CD14-positive monocyte (primary cell): ENCODE data around the gene ENKD1. TPM values are rescaled to one million over a fixed set of nuclear protein-coding genes. Genes with fewer than 3 reads are reported as not detected.

Source experiments
- DNase-seq, 3 donors: peaks; one replicate each; pipeline ENCODE4 v3.0.0-alpha.2; 2011 to 2022
- H2AFZ ChIP-seq: 2 replicates; pipeline ENCODE4 v1.6.0; 2012; ENCODE audit warnings: mild to moderate bottlenecking, low read depth, low read length, inconsistent platforms; ENCODE audit not compliant: insufficient read depth, poor library complexity, severe bottlenecking
- H3K27ac ChIP-seq, 2 donors: 1 replicate in 1 of 2; 2 replicates in 1 of 2; pipeline ENCODE4 v1.5.1; 2012 to 2013; ENCODE audit warnings: low read length in 2 of 2, control low read depth in 1 of 2, inconsistent platforms in 1 of 2, low read depth in 1 of 2, mild to moderate bottlenecking in 1 of 2
- H3K27me3 ChIP-seq, 2 donors: one replicate each; pipeline versions ENCODE4 v1.6.0 to v1.6.1; 2011 to 2013; ENCODE audit warnings: low read length in 2 of 2; ENCODE audit not compliant: control insufficient read depth in 2 of 2, insufficient read depth in 2 of 2
- H3K36me3 ChIP-seq, 2 donors: replicated peaks in 1 of 2; 1 replicate in 1 of 2; 2 replicates in 1 of 2; pipeline versions ENCODE4 v1.5.1 to v1.6.1; 2012 to 2013; ENCODE audit warnings: low read length in 2 of 2, control low read depth in 1 of 2, inconsistent platforms in 1 of 2, mild to moderate bottlenecking in 1 of 2; ENCODE audit not compliant: insufficient read depth in 2 of 2, control insufficient read depth in 1 of 2
- H3K4me1 ChIP-seq, 2 donors: 1 replicate in 1 of 2; 2 replicates in 1 of 2; pipeline versions ENCODE4 v1.5.1 to v1.6.1; 2012 to 2013; ENCODE audit warnings: low read length in 2 of 2, control low read depth in 1 of 2, inconsistent platforms in 1 of 2, mild to moderate bottlenecking in 1 of 2, moderate library complexity in 1 of 2; ENCODE audit not compliant: insufficient read depth in 2 of 2, control insufficient read depth in 1 of 2
- H3K4me2 ChIP-seq: replicated peaks from 2 replicates; pipeline ENCODE3; 2012; ENCODE audit warnings: low read length, moderate library complexity, mild to moderate bottlenecking; ENCODE audit not compliant: poor library complexity, severe bottlenecking; ENCODE audit errors: extremely low read depth
- H3K4me3 ChIP-seq, 3 experiments: fragments of 200-600 bp in 1 of 3; sonication (generic) in 1 of 3; replicated peaks in 1 of 3; 1 replicate in 2 of 3; 2 replicates in 1 of 3; pipeline ENCODE4 v1.5.1; 2011 to 2013; ENCODE audit warnings: low read length in 3 of 3, mild to moderate bottlenecking in 3 of 3, control low read depth in 2 of 3, low read depth in 2 of 3, inconsistent platforms in 1 of 3, moderate library complexity in 1 of 3
- H3K79me2 ChIP-seq: 2 replicates; pipeline ENCODE4 v1.6.0; 2012; ENCODE audit warnings: mild to moderate bottlenecking, control low read depth, inconsistent platforms, low read length, moderate library complexity; ENCODE audit not compliant: insufficient read depth
- H3K9ac ChIP-seq: 2 replicates; pipeline ENCODE4 v1.6.0; 2017; ENCODE audit warnings: low read length, mild to moderate bottlenecking; ENCODE audit not compliant: insufficient read depth, poor library complexity, severe bottlenecking
- H3K9me3 ChIP-seq, 2 donors: replicated peaks in 1 of 2; 1 replicate in 1 of 2; 2 replicates in 1 of 2; pipeline versions ENCODE4 v1.5.1 to v1.6.1; 2012 to 2013; ENCODE audit warnings: low read length in 2 of 2, control low read depth in 1 of 2; ENCODE audit not compliant: control insufficient read depth in 1 of 2, insufficient read depth in 1 of 2
- H4K20me1 ChIP-seq: 2 replicates; pipeline ENCODE4 v1.6.0; 2012; ENCODE audit warnings: mild to moderate bottlenecking, low read length, control low read depth, moderate library complexity; ENCODE audit not compliant: insufficient read depth
- H3K27ac Mint-ChIP-seq, 7 donors: one replicate each; pipeline ENCODE4 v1.8.0; 2020; ENCODE audit warnings: mild to moderate bottlenecking in 7 of 7, mixed read lengths in 7 of 7, moderate library complexity in 6 of 7, inconsistent platforms in 2 of 7
- H3K27me3 Mint-ChIP-seq, 3 donors: one replicate each; pipeline ENCODE4 v1.8.0; 2021 to 2022; ENCODE audit warnings: low read depth in 3 of 3, mild to moderate bottlenecking in 3 of 3, mixed read lengths in 3 of 3, moderate library complexity in 3 of 3, inconsistent platforms in 1 of 3
- H3K36me3 Mint-ChIP-seq, 2 donors: one replicate each; pipeline ENCODE4 v1.8.0; 2020; ENCODE audit warnings: mixed read lengths in 2 of 2, inconsistent platforms in 1 of 2, mild to moderate bottlenecking in 1 of 2
- H3K4me1 Mint-ChIP-seq: one replicate; pipeline ENCODE4 v1.8.0; 2020; ENCODE audit warnings: mild to moderate bottlenecking, mixed read lengths
- H3K4me3 Mint-ChIP-seq, 2 donors: one replicate each; pipeline ENCODE4 v1.8.0; 2020; ENCODE audit warnings: mild to moderate bottlenecking in 2 of 2, mixed read lengths in 2 of 2, moderate library complexity in 1 of 2
- H3K9me3 Mint-ChIP-seq, 7 donors: one replicate each; pipeline ENCODE4 v1.8.0; 2020 to 2022; ENCODE audit warnings: mixed read lengths in 7 of 7, mild to moderate bottlenecking in 6 of 7, moderate library complexity in 6 of 7, inconsistent platforms in 2 of 7
- CTCF ChIP-seq: fragments of 200-600 bp; IDR thresholded peaks from one replicate; pipeline ENCODE4 v1.8.0; 2022; ENCODE audit warnings: antibody characterized with exemption, mild to moderate bottlenecking
- WGBS: methylation state at CpG from one replicate; pipeline ENCODE4 v1.1.5; 2013; ENCODE audit warnings: missing lambda C conversion rate; ENCODE audit not compliant: insufficient coverage; 5-methylcytosine and 5-hydroxymethylcytosine counted together
- intact Hi-C, 2 donors: fragments of 100-400 bp; cut with micrococcal nuclease; formaldehyde crosslinking; loops; one replicate each; pipeline versions ENCODE4 v1.15.0 to v1.15.1; 2023
- polyA plus RNA-seq, 3 donors: library from polyadenylated mRNA; depleted of rRNA in 1 of 3; unstranded in 2 of 3; stranded (reverse) in 1 of 3; fragments of 300-500 nt in 2 of 3; fragments of >200 nt in 1 of 3; fragmentation: Illumina TruSeq in 2 of 3; gene quantifications; 1 replicate in 2 of 3; 2 replicates in 1 of 3; pipeline ENCODE4 v1.2.3, GENCODE V29; 2012 to 2021

Gene ENKD1
- polyA plus RNA-seq, 3 donors: 0.92 to 6.2 (median 3.2) TPM

- Histone ChIP-seq H3K4me1 (peaks cover 11 to 16% of the 10 kb centered on the region in 2 donors), H3K4me3 (no peak overlapping the region), H3K27me3 (no peaks in the 10 kb centered on the region), H3K9me3 (no peaks in the 10 kb centered on the region), H3K9ac (no peak overlapping the region), H3K27ac (no peak overlapping the region), H3K79me2 (peaks cover 8% of the 10 kb centered on the region), H3K4me2 (no peak overlapping the region), H2AFZ (no peak overlapping the region), H3K36me3 (peaks cover 0 to 4% of the 10 kb centered on the region in 2 donors), H4K20me1 (no peaks in the 10 kb centered on the region)
- no peak for DNase-seq
- WGBS: 94% methylated on average over 4 of the region's 4 CpGs
- H3K4me3 Mint-ChIP-seq: no peak overlapping the region
- peaks cover 7 to 14% of the 10 kb centered on the region in 2 donors for H3K36me3 Mint-ChIP-seq
- no peak overlapping the region for H3K27ac Mint-ChIP-seq
- TF ChIP-seq CTCF: no peak
- H3K4me1 Mint-ChIP-seq: peaks cover 12% of the 10 kb centered on the region
- H3K27me3 Mint-ChIP-seq: peaks cover 2 to 5% (median 3%) of the 10 kb centered on the region in 3 donors
- no peaks in the 10 kb centered on the region for H3K9me3 Mint-ChIP-seq
- intact Hi-C loops: loop anchor here in 1 of 2 donors (5.0 kb wide), 1 partner anchor 108 kb away; no protein-coding TSS in a partner anchor
Observed at GRCh38 chr16:67655363-67655762, 11.2 kb downstream of the ENKD1 start.

- Histone ChIP-seq H3K9ac (no peak overlapping the region), H3K27me3 (no peaks in the 10 kb centered on the region), H3K4me3 (no peak overlapping the region), H3K27ac (no peak overlapping the region), H3K36me3 (peaks cover 0 to 4% of the 10 kb centered on the region in 2 donors), H3K4me1 (peaks cover 8 to 11% of the 10 kb centered on the region in 2 donors), H2AFZ (no peak overlapping the region), H3K79me2 (peaks cover 5% of the 10 kb centered on the region), H3K4me2 (no peak overlapping the region), H3K9me3 (no peaks in the 10 kb centered on the region), H4K20me1 (no peaks in the 10 kb centered on the region)
- peak in 1 of 3 donors; percentile 4 for DNase-seq
- no peak for TF ChIP-seq CTCF
- 95% methylated on average over 26 of the region's 30 CpGs for WGBS
- Mint-ChIP-seq H3K27me3 (peaks cover 2 to 5% (median 5%) of the 10 kb centered on the region in 3 donors), H3K36me3 (peaks cover 7 to 14% of the 10 kb centered on the region in 2 donors), H3K9me3 (no peaks in the 10 kb centered on the region), H3K27ac (no peak overlapping the region), H3K4me1 (peaks cover 9% of the 10 kb centered on the region), H3K4me3 (no peak overlapping the region)
- intact Hi-C loops: no loop called here
Observed at GRCh38 chr16:67654403-67654911, 12.1 kb downstream of the ENKD1 start.
